ENCODE measurements around the gene NDRG2.

Gene NDRG2

GRCh38 chr14:21024585-21025370 is at the start of gene NDRG2:
Gene NDRG2, minus strand, starts transcription at chr14:21025061. Its CDS starts 1,746 bp downstream, at chr14:21023315.
- no peaks in the 10 kb centered on the region for H3K9me3 Mint-ChIP-seq
- H3K27ac Mint-ChIP-seq (ENCODE audit: low read depth): peak within 1 kb of the TSS; percentile 54
- no peaks in the 10 kb centered on the region for H3K27me3 Mint-ChIP-seq
- ATAC-seq (replicated peaks; ENCODE audit: extremely low read depth, poor library complexity, severe bottlenecking): peak; percentile 87
- peak within 1 kb of the TSS; percentile 88 for H3K4me3 Mint-ChIP-seq
- peak; percentile 46 to 48 for DNase-seq (ENCODE audit: low spot score in 2 of 2)
- peaks cover 8% of the 10 kb centered on the region for H3K36me3 Mint-ChIP-seq (ENCODE audit: insufficient read depth)
- peaks cover 6% of the 10 kb centered on the region for H3K4me1 Mint-ChIP-seq

- H3K36me3 Mint-ChIP-seq (ENCODE audit: insufficient read depth): peaks cover 3% of the 10 kb centered on the region
- H3K27me3 Mint-ChIP-seq: peaks cover 66% of the 10 kb centered on the region
- DNase-seq (ENCODE audit: low spot score in 2 of 2) (no peak), ATAC-seq (replicated peaks; ENCODE audit: extremely low read depth, poor library complexity, severe bottlenecking) (no peak)
- H3K4me3 Mint-ChIP-seq: no peak overlapping the region
- no peaks in the 10 kb centered on the region for H3K9me3 Mint-ChIP-seq
- peaks cover 27% of the 10 kb centered on the region for H3K4me1 Mint-ChIP-seq
- H3K27ac Mint-ChIP-seq (ENCODE audit: low read depth): no peak overlapping the region
These were observed 49.1 kb upstream of the NDRG2 start for GRCh38 chr14:21073921-21074320.

GRCh38 chr14:21072781-21073339 is 48.0 kb upstream of the NDRG2 start:
- H3K9me3 Mint-ChIP-seq: no peaks in the 10 kb centered on the region
- DNase-seq (ENCODE audit: low spot score in 2 of 2): no peak
- peaks cover 70% of the 10 kb centered on the region for H3K27me3 Mint-ChIP-seq
- H3K4me1 Mint-ChIP-seq: peaks cover 34% of the 10 kb centered on the region
- ATAC-seq (replicated peaks; ENCODE audit: extremely low read depth, poor library complexity, severe bottlenecking): no peak
- H3K27ac Mint-ChIP-seq (ENCODE audit: low read depth): no peak overlapping the region
- peaks cover 3% of the 10 kb centered on the region for H3K36me3 Mint-ChIP-seq (ENCODE audit: insufficient read depth)
- H3K4me3 Mint-ChIP-seq: peak overlapping the region; percentile 82

- peaks cover 3% of the 10 kb centered on the region for H3K36me3 Mint-ChIP-seq (ENCODE audit: insufficient read depth)
- H3K4me1 Mint-ChIP-seq: peaks cover 34% of the 10 kb centered on the region
- H3K27me3 Mint-ChIP-seq: peaks cover 70% of the 10 kb centered on the region
- peak overlapping the region; percentile 82 for H3K4me3 Mint-ChIP-seq
- no peaks in the 10 kb centered on the region for H3K9me3 Mint-ChIP-seq
- H3K27ac Mint-ChIP-seq (ENCODE audit: low read depth): no peak overlapping the region
- DNase-seq (ENCODE audit: low spot score in 2 of 2): no peak
- ATAC-seq (replicated peaks; ENCODE audit: extremely low read depth, poor library complexity, severe bottlenecking): no peak
These were observed 47.2 kb upstream of the NDRG2 start for GRCh38 chr14:21072031-21072473.

- DNase-seq (ENCODE audit: low spot score in 2 of 2): no peak
- Mint-ChIP-seq H3K4me3 (peak overlapping the region; percentile 82), H3K27ac (ENCODE audit: low read depth) (peak overlapping the region; percentile 83), H3K27me3 (peaks cover 77% of the 10 kb centered on the region), H3K36me3 (ENCODE audit: insufficient read depth) (peaks cover 3% of the 10 kb centered on the region), H3K9me3 (no peaks in the 10 kb centered on the region), H3K4me1 (peaks cover 34% of the 10 kb centered on the region)
- ATAC-seq (replicated peaks; ENCODE audit: extremely low read depth, poor library complexity, severe bottlenecking): peak; percentile 41
These were observed 46.6 kb upstream of the NDRG2 start for GRCh38 chr14:21071225-21072030.

GRCh38 chr14:21070610-21071224 is 45.9 kb upstream of the NDRG2 start:
- Mint-ChIP-seq H3K27ac (ENCODE audit: low read depth) (peak overlapping the region; percentile 83), H3K4me3 (peak overlapping the region; percentile 82), H3K36me3 (ENCODE audit: insufficient read depth) (peaks cover 3% of the 10 kb centered on the region), H3K9me3 (no peaks in the 10 kb centered on the region), H3K27me3 (peaks cover 84% of the 10 kb centered on the region), H3K4me1 (peaks cover 34% of the 10 kb centered on the region)
- no peak for DNase-seq (ENCODE audit: low spot score in 2 of 2)
- peak; percentile 20 for ATAC-seq (replicated peaks; ENCODE audit: extremely low read depth, poor library complexity, severe bottlenecking)

GRCh38 chr14:21070083-21070609 is 45.3 kb upstream of the NDRG2 start, which contains the start of gene ARHGEF40:
Gene ARHGEF40, plus strand, starts transcription at chr14:21070304. Its CDS starts 93 bp downstream, at chr14:21070397.
- H3K27me3 Mint-ChIP-seq: peaks cover 89% of the 10 kb centered on the region
- no peaks in the 10 kb centered on the region for H3K9me3 Mint-ChIP-seq
- DNase-seq (ENCODE audit: low spot score in 2 of 2): no peak
- H3K27ac Mint-ChIP-seq (ENCODE audit: low read depth): peak within 1 kb of the TSS; percentile 83
- H3K4me3 Mint-ChIP-seq: peak within 1 kb of the TSS; percentile 82
- H3K36me3 Mint-ChIP-seq (ENCODE audit: insufficient read depth): peaks cover 3% of the 10 kb centered on the region
- no peak for ATAC-seq (replicated peaks; ENCODE audit: extremely low read depth, poor library complexity, severe bottlenecking)
- H3K4me1 Mint-ChIP-seq: peaks cover 34% of the 10 kb centered on the region

DNA sequence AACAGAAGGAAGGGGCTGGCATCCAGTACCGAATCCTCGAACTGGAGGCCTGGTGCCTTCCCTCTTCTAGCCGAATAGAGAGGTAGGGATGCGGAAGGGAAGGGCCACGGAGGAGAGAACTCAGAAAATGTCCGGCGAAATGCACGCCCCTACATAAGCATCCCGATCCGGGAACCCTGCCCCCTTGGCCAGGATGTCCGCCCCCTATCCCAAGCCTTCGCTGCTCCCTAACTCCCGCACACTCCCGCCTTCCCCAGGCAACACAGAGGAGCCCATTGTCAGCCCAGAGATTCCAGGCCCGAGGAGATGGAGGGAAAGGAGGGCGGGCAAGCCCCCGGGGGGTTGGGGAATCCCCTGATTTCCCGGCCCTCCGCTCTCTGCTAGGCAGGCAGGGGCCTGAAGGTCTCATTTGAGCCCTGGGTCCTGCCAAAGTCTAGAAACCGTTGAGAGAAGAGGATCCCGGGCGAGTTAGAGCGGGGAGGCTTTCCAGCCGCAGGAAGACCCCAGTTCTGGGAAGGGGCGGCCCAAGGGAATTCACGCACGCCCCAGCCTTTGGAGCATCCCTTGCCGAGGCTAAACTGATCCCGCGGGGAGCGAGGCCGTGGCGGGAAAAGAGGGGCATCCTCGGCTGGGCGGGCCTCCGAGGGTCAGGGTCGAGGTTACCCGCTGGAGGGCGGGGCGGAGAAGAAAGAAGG is 44.7 kb upstream of the NDRG2 start:
- H3K27ac Mint-ChIP-seq (ENCODE audit: low read depth): peak overlapping the region; percentile 76
- H3K4me1 Mint-ChIP-seq: peaks cover 34% of the 10 kb centered on the region
- H3K27me3 Mint-ChIP-seq: peaks cover 94% of the 10 kb centered on the region
- ATAC-seq (replicated peaks; ENCODE audit: extremely low read depth, poor library complexity, severe bottlenecking) (no peak), DNase-seq (ENCODE audit: low spot score in 2 of 2) (no peak)
- H3K4me3 Mint-ChIP-seq: peak overlapping the region; percentile 82
- no peaks in the 10 kb centered on the region for H3K9me3 Mint-ChIP-seq
- peaks cover 3% of the 10 kb centered on the region for H3K36me3 Mint-ChIP-seq (ENCODE audit: insufficient read depth)

GRCh38 chr14:21068521-21069387 is 43.9 kb upstream of the NDRG2 start:
- Mint-ChIP-seq H3K36me3 (ENCODE audit: insufficient read depth) (peaks cover 3% of the 10 kb centered on the region), H3K9me3 (no peaks in the 10 kb centered on the region), H3K27ac (ENCODE audit: low read depth) (peak overlapping the region; percentile 76), H3K4me3 (peak overlapping the region; percentile 82), H3K27me3 (peaks cover 94% of the 10 kb centered on the region), H3K4me1 (peaks cover 34% of the 10 kb centered on the region)
- peak; percentile 54 for ATAC-seq (replicated peaks; ENCODE audit: extremely low read depth, poor library complexity, severe bottlenecking)
- peak; percentile 42 to 44 for DNase-seq (ENCODE audit: low spot score in 2 of 2)

DNA sequence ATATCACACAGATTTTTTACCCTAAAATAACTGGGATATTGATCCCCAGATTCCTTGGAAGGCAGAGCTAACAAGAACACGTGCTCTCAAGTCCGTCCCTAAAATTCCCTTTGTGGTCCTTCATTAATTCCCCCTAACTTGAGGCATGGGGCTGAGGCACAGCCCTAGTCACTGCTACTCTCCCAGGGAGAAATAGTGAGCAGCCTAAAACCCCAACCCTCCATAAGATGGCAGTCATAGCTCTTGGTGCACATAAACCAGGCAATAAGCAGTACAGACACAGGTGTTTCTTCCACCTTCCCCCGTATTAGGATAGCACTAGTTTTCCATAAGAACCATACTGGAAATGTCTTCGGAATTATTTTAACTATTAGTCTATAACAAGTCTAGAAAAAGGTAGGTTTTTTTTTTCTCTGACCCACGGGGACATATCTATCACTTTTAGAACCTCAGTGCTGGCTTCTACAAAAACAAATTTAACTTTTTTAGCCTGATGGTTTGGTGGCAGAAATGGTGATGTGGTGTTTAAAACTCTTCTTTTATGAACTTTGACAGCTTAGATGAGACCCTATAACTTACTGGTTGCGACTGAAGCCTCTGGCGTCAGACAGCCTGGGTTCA is 42.1 kb upstream of the NDRG2 start:
- ATAC-seq (replicated peaks; ENCODE audit: extremely low read depth, poor library complexity, severe bottlenecking) (no peak), DNase-seq (ENCODE audit: low spot score in 2 of 2) (no peak)
- Mint-ChIP-seq H3K27ac (ENCODE audit: low read depth) (no peak overlapping the region), H3K4me1 (peaks cover 33% of the 10 kb centered on the region), H3K27me3 (peaks cover 94% of the 10 kb centered on the region), H3K4me3 (no peak overlapping the region), H3K36me3 (ENCODE audit: insufficient read depth) (peaks cover 3% of the 10 kb centered on the region), H3K9me3 (no peaks in the 10 kb centered on the region)

- peaks cover 3% of the 10 kb centered on the region for H3K4me1 Mint-ChIP-seq
- no peaks in the 10 kb centered on the region for H3K9me3 Mint-ChIP-seq
- no peak overlapping the region for H3K27ac Mint-ChIP-seq (ENCODE audit: low read depth)
- no peaks in the 10 kb centered on the region for H3K36me3 Mint-ChIP-seq (ENCODE audit: insufficient read depth)
- no peak overlapping the region for H3K4me3 Mint-ChIP-seq
- DNase-seq (ENCODE audit: low spot score in 2 of 2) (no peak), ATAC-seq (replicated peaks; ENCODE audit: extremely low read depth, poor library complexity, severe bottlenecking) (no peak)
- peaks cover 81% of the 10 kb centered on the region for H3K27me3 Mint-ChIP-seq
These were observed 38.6 kb upstream of the NDRG2 start for GRCh38 chr14:21063479-21063878.

All from central memory CD8-positive, alpha-beta T cell (primary cell).